MM.1S (cell line): Measurements from ENCODE around the gene CCL25.

Experiments used
- DNase-seq: peaks from one replicate; pipeline ENCODE4 v3.0.0-alpha.2; 2015
- H2AFZ ChIP-seq: fragments of 300-600 bp; sonication (generic); 2 replicates; pipeline ENCODE4 v1.6.0; 2016; ENCODE audit warnings: antibody characterized with exemption, low read length
- H3F3A ChIP-seq: fragments of 300-600 bp; sonication (generic); 2 replicates; pipeline ENCODE4 v1.6.1; 2016; ENCODE audit warnings: mild to moderate bottlenecking, antibody characterized with exemption, low read length, moderate library complexity, mixed read lengths; ENCODE audit not compliant: insufficient read depth
- H3K27ac ChIP-seq: fragments of 300-600 bp; sonication (generic); 2 replicates; pipeline ENCODE4 v1.5.1; 2016; ENCODE audit warnings: mild to moderate bottlenecking, low read length
- H3K27me3 ChIP-seq: fragments of 300-600 bp; sonication (generic); replicated peaks from 2 replicates; pipeline ENCODE4 v1.6.0; 2016; ENCODE audit warnings: low read length; ENCODE audit not compliant: insufficient read depth
- H3K36me3 ChIP-seq: fragments of 300-600 bp; sonication (generic); replicated peaks from 2 replicates; pipeline ENCODE4 v1.6.1; 2016; ENCODE audit warnings: mild to moderate bottlenecking, low read length, mixed read lengths; ENCODE audit not compliant: insufficient read depth
- H3K4me1 ChIP-seq: fragments of 300-600 bp; sonication (generic); 2 replicates; pipeline ENCODE4 v1.6.1; 2016; ENCODE audit warnings: low read length, mixed read lengths
- H3K4me2 ChIP-seq: fragments of 300-600 bp; sonication (generic); 2 replicates; pipeline ENCODE4 v1.6.0; 2016; ENCODE audit warnings: low read depth, low read length
- H3K4me3 ChIP-seq: fragments of 300-600 bp; sonication (generic); 2 replicates; pipeline ENCODE4 v1.5.1; 2016; ENCODE audit warnings: low read length, mixed read lengths
- H3K79me2 ChIP-seq: fragments of 300-600 bp; sonication (generic); 2 replicates; pipeline ENCODE4 v1.6.1; 2016; ENCODE audit warnings: mixed run types, low read length, mixed read lengths
- H3K9ac ChIP-seq: fragments of 300-600 bp; sonication (generic); 2 replicates; pipeline ENCODE4 v1.6.1; 2016; ENCODE audit warnings: low read length, mixed read lengths
- H3K9me2 ChIP-seq: fragments of 300-600 bp; sonication (generic); replicated peaks from 2 replicates; pipeline ENCODE4 v1.6.1; 2016; ENCODE audit warnings: mild to moderate bottlenecking, low read length, mixed read lengths; ENCODE audit not compliant: insufficient read depth
- H3K9me3 ChIP-seq: fragments of 300-600 bp; sonication (generic); replicated peaks from 2 replicates; pipeline ENCODE4 v1.6.1; 2016; ENCODE audit warnings: mild to moderate bottlenecking, low read length, mixed read lengths; ENCODE audit not compliant: insufficient read depth
- H4K20me1 ChIP-seq: fragments of 300-600 bp; sonication (generic); 2 replicates; pipeline ENCODE4 v1.6.1; 2016; ENCODE audit warnings: mild to moderate bottlenecking, low read length, moderate library complexity, mixed read lengths; ENCODE audit not compliant: insufficient read depth
- CTCF ChIP-seq: fragments of 300-600 bp; sonication (generic); IDR thresholded peaks from 2 replicates; pipeline ENCODE4 v1.5.1; 2016; ENCODE audit warnings: antibody characterized with exemption, low read length, mixed read lengths
- EZH2 ChIP-seq: fragments of 300-600 bp; sonication (generic); optimal IDR thresholded peaks from 2 replicates; pipeline ENCODE3; 2017; ENCODE audit warnings: low read depth, mild to moderate bottlenecking, antibody characterized with exemption, low read length, mixed read lengths
- EZH2phosphoT487 ChIP-seq: fragments of 300-600 bp; sonication (generic); IDR thresholded peaks from 2 replicates; pipeline ENCODE4 v1.6.1; 2018; ENCODE audit warnings: antibody characterized with exemption, low read length

Gene CCL25

GRCh38 chr19:8085598-8086408 is 33.2 kb downstream of the CCL25 start:
- Histone ChIP-seq H3K27ac (no peak overlapping the region), H3K4me3 (no peak overlapping the region; the same call in 1 of the 2 replicates), H2AFZ (no peak overlapping the region), H3K9me3 (no peaks in the 10 kb centered on the region), H3F3A (no peaks in the 10 kb centered on the region), H3K4me1 (no peaks in the 10 kb centered on the region), H3K9me2 (no peaks in the 10 kb centered on the region), H3K79me2 (no peaks in the 10 kb centered on the region), H3K27me3 (peaks cover 56% of the 10 kb centered on the region), H3K9ac (no peak overlapping the region), H3K4me2 (peak overlapping the region; percentile 39; the same call in 1 of the 2 replicates), H3K36me3 (no peaks in the 10 kb centered on the region), H4K20me1 (no peaks in the 10 kb centered on the region)
- TF ChIP-seq EZH2phosphoT487 (no peak), CTCF (no peak), EZH2 (no peak)
- DNase-seq: no peak

DNA sequence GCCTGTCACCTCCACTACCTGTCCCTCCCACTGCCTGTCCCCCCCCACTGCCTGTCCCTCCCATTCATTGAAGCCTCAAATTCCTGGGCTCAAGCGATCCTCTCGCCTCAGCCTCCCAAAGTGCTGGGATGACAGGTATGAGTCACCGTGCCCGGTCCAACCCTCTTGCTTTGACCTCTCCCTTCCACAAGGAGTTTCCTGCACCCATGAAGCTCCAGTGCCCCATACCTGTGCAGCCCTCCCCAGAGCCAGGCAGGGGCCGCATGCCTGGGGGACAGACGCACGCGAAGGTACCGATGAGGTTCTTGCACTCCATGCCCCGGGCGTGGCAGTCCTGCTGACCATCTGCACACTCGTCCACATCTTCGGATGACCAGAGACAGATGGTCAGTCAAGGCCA is 34.3 kb downstream of the CCL25 start:
- H3K9ac ChIP-seq: no peak overlapping the region
- H3K27me3 ChIP-seq: peaks cover 55% of the 10 kb centered on the region
- no peaks in the 10 kb centered on the region for H3K9me2 ChIP-seq
- no peak overlapping the region for H2AFZ ChIP-seq
- H3K4me3 ChIP-seq: no peak overlapping the region
- no peaks in the 10 kb centered on the region for H3K9me3 ChIP-seq
- DNase-seq: no peak
- H3K4me2 ChIP-seq: no peak overlapping the region
- H3K27ac ChIP-seq: no peak overlapping the region
- H3K4me1 ChIP-seq: no peaks in the 10 kb centered on the region
- no peaks in the 10 kb centered on the region for H4K20me1 ChIP-seq
- no peaks in the 10 kb centered on the region for H3K79me2 ChIP-seq
- no peaks in the 10 kb centered on the region for H3F3A ChIP-seq
- H3K36me3 ChIP-seq: no peaks in the 10 kb centered on the region
- TF ChIP-seq EZH2: no peak
- TF ChIP-seq EZH2phosphoT487: no peak
- no peak for TF ChIP-seq CTCF

GRCh38 chr19:8087876-8088275 is 35.3 kb downstream of the CCL25 start:
- no peak for TF ChIP-seq EZH2
- TF ChIP-seq EZH2phosphoT487: no peak
- no peak for TF ChIP-seq CTCF
- no peaks in the 10 kb centered on the region for H4K20me1 ChIP-seq
- H3K4me1 ChIP-seq: no peaks in the 10 kb centered on the region
- DNase-seq: no peak
- no peak overlapping the region for H3K27ac ChIP-seq
- H2AFZ ChIP-seq: no peak overlapping the region
- H3K4me2 ChIP-seq: no peak overlapping the region
- no peaks in the 10 kb centered on the region for H3K9me3 ChIP-seq
- no peaks in the 10 kb centered on the region for H3F3A ChIP-seq
- no peaks in the 10 kb centered on the region for H3K9me2 ChIP-seq
- no peak overlapping the region for H3K9ac ChIP-seq
- H3K36me3 ChIP-seq: no peaks in the 10 kb centered on the region
- H3K27me3 ChIP-seq: peaks cover 51% of the 10 kb centered on the region
- no peak overlapping the region for H3K4me3 ChIP-seq
- H3K79me2 ChIP-seq: no peaks in the 10 kb centered on the region
